Measurements from ENCODE around the gene IL3.

DNA sequence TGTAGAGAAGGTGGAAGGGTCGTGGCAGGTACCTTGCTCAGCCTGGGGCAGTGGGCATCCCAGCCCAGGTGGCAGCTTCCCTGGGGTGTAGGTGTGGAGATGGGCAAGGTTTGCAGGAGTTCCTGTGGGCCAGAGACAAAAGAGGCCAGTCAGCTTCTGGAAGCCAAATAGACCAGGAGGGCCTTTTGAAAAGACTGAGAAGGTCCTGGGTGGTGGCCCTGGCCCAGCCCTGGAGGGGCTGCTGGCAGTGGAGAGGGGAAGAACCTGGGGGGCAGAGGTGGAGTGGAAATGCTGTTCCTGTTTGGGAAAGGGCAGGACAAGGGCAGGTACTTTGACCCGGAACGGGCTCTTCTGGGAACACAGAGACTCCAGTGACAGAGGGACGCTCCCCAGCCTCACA is 7.0 kb upstream of the IL3 start:
- TF ChIP-seq EZH2phosphoT487 (IDR thresholded peaks at IDR 0.05; ENCODE audit: insufficient read depth, low read depth), result no peak
- no peak for TF ChIP-seq EZH2 (IDR thresholded peaks at IDR 0.05; ENCODE audit: insufficient read depth, poor library complexity, severe bottlenecking)
